H9 (cell line): ENCODE measurements around the gene AFF1. TPM values are rescaled to one million over a fixed set of nuclear protein-coding genes. Genes with fewer than 3 reads are reported as not detected.

Source experiments
- DNase-seq: peaks from one replicate; pipeline ENCODE4 v3.0.0-alpha.2; 2017
- H2AFZ ChIP-seq: one replicate; pipeline ENCODE4 v1.6.1; 2013; ENCODE audit warnings: mild to moderate bottlenecking, low read length, control low read depth, moderate library complexity
- H2AK5ac ChIP-seq: 2 replicates; pipeline ENCODE4 v1.6.1; 2013; ENCODE audit warnings: low read length, control low read depth, mixed read lengths; ENCODE audit not compliant: insufficient read length
- H2BK120ac ChIP-seq: one replicate; pipeline ENCODE4 v1.6.1; 2013; ENCODE audit warnings: low read depth, mild to moderate bottlenecking, low read length, control low read depth, inconsistent platforms; ENCODE audit not compliant: poor library complexity, severe bottlenecking
- H2BK12ac ChIP-seq: 2 replicates; pipeline ENCODE4 v1.6.1; 2013; ENCODE audit warnings: low read length, control low read depth, mixed read lengths, low read depth; ENCODE audit not compliant: insufficient read length
- H2BK15ac ChIP-seq: 2 replicates; pipeline ENCODE4 v1.6.1; 2013; ENCODE audit warnings: low read depth, low read length, control low read depth
- H2BK20ac ChIP-seq: one replicate; pipeline ENCODE4 v1.6.1; 2013; ENCODE audit warnings: low read depth, mild to moderate bottlenecking, low read length, control low read depth, inconsistent platforms; ENCODE audit not compliant: poor library complexity, severe bottlenecking
- H2BK5ac ChIP-seq: 2 replicates; pipeline ENCODE4 v1.6.1; 2013; ENCODE audit warnings: low read length, control low read depth, mixed read lengths; ENCODE audit not compliant: insufficient read length
- H3K14ac ChIP-seq: 2 replicates; pipeline ENCODE4 v1.6.1; 2013; ENCODE audit warnings: low read length, control low read depth; ENCODE audit not compliant: insufficient read depth
- H3K18ac ChIP-seq: 2 replicates; pipeline ENCODE4 v1.6.1; 2013; ENCODE audit warnings: low read depth, mild to moderate bottlenecking, mixed read lengths, low read length, control low read depth; ENCODE audit not compliant: insufficient read length
- H3K23ac ChIP-seq: 2 replicates; pipeline ENCODE4 v1.6.1; 2013; ENCODE audit warnings: low read length, control low read depth, mixed read lengths, low read depth; ENCODE audit not compliant: insufficient read length
- H3K23me2 ChIP-seq: 2 replicates; pipeline ENCODE4 v1.6.1; 2013; ENCODE audit warnings: low read depth, mild to moderate bottlenecking, mixed read lengths, low read length, control low read depth; ENCODE audit not compliant: insufficient read length, poor library complexity, severe bottlenecking
- H3K27ac ChIP-seq: 2 replicates; pipeline ENCODE4 v1.5.1; 2013; ENCODE audit warnings: low read length, control low read depth, mixed read lengths, low read depth; ENCODE audit not compliant: insufficient read length
- H3K27me3 ChIP-seq: 2 replicates; pipeline ENCODE4 v1.6.1; 2013; ENCODE audit warnings: low read length, control low read depth, inconsistent platforms; ENCODE audit not compliant: insufficient read depth
- H3K4ac ChIP-seq: 2 replicates; pipeline ENCODE4 v1.6.1; 2013; ENCODE audit warnings: low read depth, mild to moderate bottlenecking, control low read depth, inconsistent platforms, low read length, moderate library complexity
- H3K4me1 ChIP-seq: 2 replicates; pipeline ENCODE4 v1.6.1; 2013; ENCODE audit warnings: low read length, control low read depth, inconsistent platforms; ENCODE audit not compliant: insufficient read depth
- H3K4me2 ChIP-seq: 2 replicates; pipeline ENCODE4 v1.6.1; 2013; ENCODE audit warnings: low read length, control low read depth, mixed read lengths; ENCODE audit not compliant: insufficient read length, insufficient read depth
- H3K56ac ChIP-seq: 2 replicates; pipeline ENCODE4 v1.6.1; 2013; ENCODE audit warnings: low read depth, mild to moderate bottlenecking, mixed read lengths, low read length, control low read depth; ENCODE audit not compliant: insufficient read length
- H3K79me1 ChIP-seq: 2 replicates; pipeline ENCODE4 v1.6.1; 2013; ENCODE audit warnings: low read depth, mild to moderate bottlenecking, moderate library complexity, low read length, control low read depth, inconsistent platforms; ENCODE audit not compliant: insufficient read depth, poor library complexity, severe bottlenecking
- H3K79me2 ChIP-seq: 2 replicates; pipeline ENCODE4 v1.6.1; 2013; ENCODE audit warnings: low read length, control low read depth, inconsistent platforms; ENCODE audit not compliant: insufficient read depth
- H3K9ac ChIP-seq: 2 replicates; pipeline ENCODE4 v1.6.1; 2013; ENCODE audit warnings: low read length, control low read depth, mixed read lengths; ENCODE audit not compliant: insufficient read length; ENCODE audit errors: extremely low read depth
- H3K9me3 ChIP-seq: one replicate; pipeline ENCODE4 v1.6.1; 2013; ENCODE audit warnings: low read depth, low read length, inconsistent platforms; ENCODE audit not compliant: control insufficient read depth
- H3T11ph ChIP-seq: one replicate; pipeline ENCODE4 v1.6.1; 2013; ENCODE audit warnings: mild to moderate bottlenecking, low read length, control low read depth, inconsistent platforms
- H4K20me1 ChIP-seq: one replicate; pipeline ENCODE4 v1.6.1; 2013; ENCODE audit not compliant: control insufficient read depth, insufficient read length, insufficient read depth
- H4K5ac ChIP-seq: 2 replicates; pipeline ENCODE4 v1.6.1; 2013; ENCODE audit warnings: low read depth, mild to moderate bottlenecking, mixed read lengths, low read length, control low read depth; ENCODE audit not compliant: insufficient read length
- H4K8ac ChIP-seq: replicated peaks from 2 replicates; pipeline ENCODE4 v1.6.1; 2013; ENCODE audit warnings: low read length, control low read depth, mixed read lengths, low read depth; ENCODE audit not compliant: insufficient read length
- H4K91ac ChIP-seq: 2 replicates; pipeline ENCODE4 v1.6.1; 2013; ENCODE audit warnings: low read depth, mild to moderate bottlenecking, moderate library complexity, mixed read lengths, low read length, control low read depth; ENCODE audit not compliant: insufficient read length
- H3K27ac Mint-ChIP-seq, 3 experiments: 2 replicates in 2 of 3; 3 replicates in 1 of 3; pipeline ENCODE4 v1.8.0; 2020 to 2021; ENCODE audit warnings: mixed read lengths in 3 of 3, mild to moderate bottlenecking in 1 of 3, moderate library complexity in 1 of 3
- H3K27me3 Mint-ChIP-seq: 2 replicates; pipeline ENCODE4 v1.8.0; 2021; ENCODE audit warnings: low read depth, mild to moderate bottlenecking, moderate library complexity, mixed read lengths
- H3K36me3 Mint-ChIP-seq, 3 experiments: 2 replicates in 2 of 3; 3 replicates in 1 of 3; pipeline ENCODE4 v1.8.0; 2020 to 2021; ENCODE audit warnings: low read depth in 3 of 3, mixed read lengths in 3 of 3; ENCODE audit not compliant: insufficient read depth in 1 of 3
- H3K4me1 Mint-ChIP-seq, 2 experiments: 2 replicates each; pipeline ENCODE4 v1.8.0; 2020; ENCODE audit warnings: mixed read lengths in 2 of 2
- H3K4me3 Mint-ChIP-seq, 2 experiments: 2 replicates in 1 of 2; 3 replicates in 1 of 2; pipeline ENCODE4 v1.8.0; 2020 to 2021; ENCODE audit warnings: mild to moderate bottlenecking in 2 of 2, mixed read lengths in 2 of 2, moderate library complexity in 1 of 2
- H3K9me3 Mint-ChIP-seq, 2 experiments: 2 replicates in 1 of 2; 3 replicates in 1 of 2; pipeline ENCODE4 v1.8.0; 2020; ENCODE audit warnings: mild to moderate bottlenecking in 2 of 2, mixed read lengths in 2 of 2, moderate library complexity in 1 of 2
- CTCF ChIP-seq: fragments of 200-600 bp; sonication (generic); conservative IDR thresholded peaks from 3 replicates; pipeline ENCODE4 v1.8.0; 2021; ENCODE audit warnings: antibody characterized with exemption, mild to moderate bottlenecking
- WGBS: extraction: QIAGEN DNeasy Blood & Tissue Kit; methylation state at CpG from one replicate; pipeline ENCODE4 v1.1.7; 2013; ENCODE audit warnings: missing lambda C conversion rate, low lambda C conversion rate, mixed read lengths; ENCODE audit not compliant: insufficient read length; ENCODE audit errors: extremely low coverage; 5-methylcytosine and 5-hydroxymethylcytosine counted together
- total RNA-seq: library from RNA; stranded (reverse); gene quantifications from 2 replicates; pipeline ENCODE4 v1.2.1, GENCODE V29; 2021

AFF1 gene
- total RNA-seq, 1 experiment from 2014 or later: 74.5 TPM

DNA sequence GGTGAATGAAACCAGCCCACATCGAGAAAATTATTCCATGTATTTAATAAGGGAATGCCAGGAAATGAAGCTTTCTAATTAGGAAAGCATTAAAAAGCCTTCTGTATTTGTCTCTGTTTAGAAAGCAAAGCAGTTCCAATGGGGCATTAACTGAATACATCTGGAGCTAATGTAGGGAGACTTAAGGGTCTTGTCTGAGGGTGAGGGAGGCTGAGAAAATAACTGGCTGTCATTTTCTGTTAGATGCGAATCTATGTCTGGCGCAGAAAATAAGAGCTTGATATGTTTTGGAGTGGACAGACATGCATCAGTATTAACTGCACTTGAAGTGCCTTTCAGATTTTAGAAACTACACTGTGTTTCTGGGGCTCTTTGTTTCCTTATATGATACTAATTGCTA is 174.3 kb downstream of the AFF1 start:
- peaks cover 3% of the 10 kb centered on the region in 2 experiments; a peak in 2 of 4 replicates for H3K4me1 Mint-ChIP-seq
- no peak overlapping the region for H3K4me2 ChIP-seq
- no peak overlapping the region for H2BK12ac ChIP-seq
- H3K4me3 Mint-ChIP-seq: no peak overlapping the region
- H3K56ac ChIP-seq: no peak overlapping the region
- no peak overlapping the region for H3T11ph ChIP-seq
- no peak overlapping the region for H2BK15ac ChIP-seq
- no CpG with 5 or more reads among the region's 3 CpGs for WGBS
- H3K27me3 ChIP-seq: no peaks in the 10 kb centered on the region
- peaks cover 6 to 34% (median 23%) of the 10 kb centered on the region in 3 experiments; a peak in 6 of 7 replicates for H3K36me3 Mint-ChIP-seq
- no peaks in the 10 kb centered on the region for H3K23me2 ChIP-seq
- H2BK5ac ChIP-seq: no peak overlapping the region
- H3K27ac Mint-ChIP-seq: no peak overlapping the region
- no peak overlapping the region for H4K5ac ChIP-seq
- no peak overlapping the region for H3K9ac ChIP-seq
- DNase-seq: no peak
- H3K4me1 ChIP-seq: no peaks in the 10 kb centered on the region
- no peak for TF ChIP-seq CTCF
- no peaks in the 10 kb centered on the region; the same call in 1 of the 2 replicates for H3K79me2 ChIP-seq
- no peak overlapping the region for H3K4ac ChIP-seq
- H4K20me1 ChIP-seq: no peaks in the 10 kb centered on the region
- no peak overlapping the region for H4K91ac ChIP-seq
- H2AK5ac ChIP-seq: no peak overlapping the region
- H2BK20ac ChIP-seq: no peak overlapping the region
- H3K27me3 Mint-ChIP-seq: no peaks in the 10 kb centered on the region
- H2BK120ac ChIP-seq: no peak overlapping the region
- H3K79me1 ChIP-seq: no peaks in the 10 kb centered on the region
- no peak overlapping the region for H4K8ac ChIP-seq
- no peak overlapping the region for H3K27ac ChIP-seq
- no peak overlapping the region for H3K14ac ChIP-seq
- no peaks in the 10 kb centered on the region for H3K9me3 ChIP-seq
- H3K23ac ChIP-seq: no peak overlapping the region
- no peak overlapping the region for H2AFZ ChIP-seq
- H3K18ac ChIP-seq: no peak overlapping the region
- H3K9me3 Mint-ChIP-seq: no peaks in the 10 kb centered on the region
